ENCODE results near the gene PAXX. TPM values are rescaled to one million over a fixed set of nuclear protein-coding genes. Genes with fewer than 3 reads are reported as not detected.
A peak's percentile ranks its signal among the peaks of the same experiment; 100 is the strongest.

Gene PAXX
- total RNA-seq, 2 donors from 2014 or later = 33.3 to 41.2 TPM

- intact Hi-C loops (cut with DNase I, micrococcal nuclease) = loop anchor here in 1 of 2 donors (5.0 kb wide), 1 partner anchor 248 kb away; no protein-coding TSS in a partner anchor
- peak; percentile 84 for ATAC-seq
Measured at GRCh38 chr9:137034709-137035506, 42.7 kb downstream of the PAXX start.

DNA sequence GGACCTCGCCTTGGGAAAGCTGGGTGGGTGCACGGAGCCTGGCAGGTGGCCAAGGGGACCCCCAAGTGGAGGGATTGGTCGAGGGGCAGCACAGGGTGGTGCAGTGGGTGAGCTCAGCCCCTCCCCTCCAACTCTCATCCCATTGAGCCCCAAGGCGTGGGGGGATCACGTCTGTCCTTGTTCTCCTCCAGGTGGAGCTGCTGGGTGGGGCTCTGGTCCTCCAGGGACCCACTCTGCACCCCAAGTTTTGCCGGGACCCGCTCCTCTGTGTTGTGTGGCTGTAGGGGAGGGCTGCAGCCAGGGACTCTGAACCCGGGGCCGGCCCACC is 43.2 kb downstream of the PAXX start:
- peak; percentile 2 for ATAC-seq
- DNase-seq = no peak
- intact Hi-C loops (cut with DNase I, micrococcal nuclease) = loop anchor here in 1 of 2 donors (5.0 kb wide), 1 partner anchor 248 kb away; no protein-coding TSS in a partner anchor

More at GRCh38 chr9:137034709-137035506, 42.7 kb downstream of the PAXX start:
- peak; percentile 80 to 81 for DNase-seq

DNA sequence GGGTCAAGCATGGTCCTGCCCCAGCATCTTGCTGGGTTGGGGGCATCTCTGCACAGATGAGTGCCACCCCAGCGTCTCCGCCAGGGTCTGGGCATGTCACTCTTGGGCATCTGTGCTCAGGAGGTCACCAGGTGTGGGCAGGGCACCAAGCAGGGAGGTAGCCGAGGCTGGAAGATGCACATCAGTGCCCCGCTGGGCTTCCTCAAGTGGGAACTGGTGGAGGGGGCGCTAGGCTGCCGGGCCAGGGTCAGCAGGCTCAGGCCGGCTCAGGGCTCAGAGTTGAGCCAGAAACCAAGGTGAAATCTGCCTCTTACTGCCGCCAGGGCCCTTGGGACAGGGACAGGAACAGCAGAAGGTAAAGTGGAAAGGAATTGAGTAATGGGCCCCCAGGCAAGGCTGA is 43.7 kb downstream of the PAXX start:
- intact Hi-C loops (cut with DNase I, micrococcal nuclease) = loop anchor here in 1 of 2 donors (5.0 kb wide), 1 partner anchor 249 kb away; no protein-coding TSS in a partner anchor
- DNase-seq = no peak
- ATAC-seq = no peak

- intact Hi-C loops (cut with DNase I, micrococcal nuclease) = loop anchor here in 1 of 2 donors (5.0 kb wide), 1 partner anchor 250 kb away; no protein-coding TSS in a partner anchor
- ATAC-seq (no peak), DNase-seq (no peak)
Measured at GRCh38 chr9:137037035-137037434, 44.8 kb downstream of the PAXX start.

- intact Hi-C loops (cut with DNase I, micrococcal nuclease) = loop anchor here in 1 of 2 donors (5.0 kb wide), 1 partner anchor 250 kb away; no protein-coding TSS in a partner anchor
- no peak for DNase-seq
- no peak for ATAC-seq
Measured at GRCh38 chr9:137037483-137037882, 45.3 kb downstream of the PAXX start.

GRCh38 chr9:137038916-137039315 is 46.7 kb downstream of the PAXX start:
- intact Hi-C loops (cut with DNase I, micrococcal nuclease) = loop anchor here in 1 of 2 donors (5.0 kb wide), 1 partner anchor 252 kb away; no protein-coding TSS in a partner anchor
- no peak for DNase-seq
- no peak for ATAC-seq

DNA sequence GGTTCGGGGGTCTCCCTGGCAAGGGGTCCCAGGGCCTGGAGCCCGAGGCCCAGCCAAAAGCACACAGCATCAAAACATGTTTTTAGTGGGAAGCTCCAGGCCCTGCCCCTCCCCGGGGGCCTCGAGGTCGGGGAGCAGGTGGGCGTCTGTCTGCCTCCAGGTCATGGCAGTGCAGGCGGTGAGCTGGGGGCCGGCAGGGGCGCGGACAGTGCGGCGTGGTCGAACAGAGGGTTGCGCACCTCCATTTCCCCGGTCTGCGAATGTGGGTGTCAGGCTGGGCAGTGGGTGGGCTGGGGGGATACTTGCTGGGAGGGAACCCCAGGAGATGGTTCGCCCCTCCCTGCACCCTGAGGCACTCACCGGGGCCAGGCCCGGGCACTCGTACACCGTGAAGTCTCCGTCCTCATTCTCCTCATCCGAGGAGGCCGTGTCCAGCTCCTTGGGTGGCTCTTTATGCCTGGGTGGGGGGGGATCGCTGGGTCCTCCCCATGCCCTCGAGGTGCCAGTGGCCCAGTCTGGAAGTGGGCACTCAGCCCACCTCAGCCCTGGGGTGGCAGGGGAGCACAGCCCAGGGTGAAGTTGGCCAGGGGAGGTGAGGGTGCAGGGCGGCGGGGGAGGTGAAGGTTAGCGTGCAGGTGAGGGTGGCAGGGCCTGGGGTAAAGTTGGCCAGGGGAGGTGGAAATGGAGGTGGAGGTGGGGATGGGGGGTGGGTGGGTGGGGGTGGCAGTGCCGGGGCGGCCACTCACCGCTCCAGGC is 47.6 kb downstream of the PAXX start:
- ATAC-seq (no peak), DNase-seq (no peak)
- intact Hi-C loops (cut with DNase I, micrococcal nuclease) = loop anchor here in 1 of 2 donors (5.0 kb wide), 1 partner anchor 252 kb away; no protein-coding TSS in a partner anchor

- DNase-seq = no peak
- intact Hi-C loops (cut with DNase I, micrococcal nuclease) = no loop called here
- ATAC-seq = no peak
Measured at GRCh38 chr9:137040568-137040967, 48.3 kb downstream of the PAXX start.

DNA sequence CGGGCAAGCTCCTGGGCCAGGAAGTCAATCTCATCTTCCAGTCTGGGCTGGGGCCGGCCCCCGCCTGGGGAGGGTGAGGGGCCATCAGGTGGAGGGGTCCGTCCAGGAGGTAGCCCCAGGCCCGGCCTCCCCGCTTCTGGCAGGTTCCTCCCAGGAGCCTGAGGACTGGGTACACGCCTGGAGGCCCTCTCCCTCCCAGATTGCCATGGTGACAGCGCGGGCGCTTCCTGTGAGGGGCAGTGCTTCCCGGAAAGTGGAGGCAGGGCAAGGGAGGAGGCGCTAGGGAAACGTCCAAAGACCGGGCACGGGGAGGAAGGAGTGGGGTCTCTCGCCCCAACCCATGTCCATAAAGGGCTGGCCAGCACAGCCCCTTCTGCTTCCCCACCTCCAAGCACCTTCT is 48.9 kb downstream of the PAXX start:
- ATAC-seq (no peak), DNase-seq (no peak)
- intact Hi-C loops (cut with DNase I, micrococcal nuclease) = no loop called here

DNA sequence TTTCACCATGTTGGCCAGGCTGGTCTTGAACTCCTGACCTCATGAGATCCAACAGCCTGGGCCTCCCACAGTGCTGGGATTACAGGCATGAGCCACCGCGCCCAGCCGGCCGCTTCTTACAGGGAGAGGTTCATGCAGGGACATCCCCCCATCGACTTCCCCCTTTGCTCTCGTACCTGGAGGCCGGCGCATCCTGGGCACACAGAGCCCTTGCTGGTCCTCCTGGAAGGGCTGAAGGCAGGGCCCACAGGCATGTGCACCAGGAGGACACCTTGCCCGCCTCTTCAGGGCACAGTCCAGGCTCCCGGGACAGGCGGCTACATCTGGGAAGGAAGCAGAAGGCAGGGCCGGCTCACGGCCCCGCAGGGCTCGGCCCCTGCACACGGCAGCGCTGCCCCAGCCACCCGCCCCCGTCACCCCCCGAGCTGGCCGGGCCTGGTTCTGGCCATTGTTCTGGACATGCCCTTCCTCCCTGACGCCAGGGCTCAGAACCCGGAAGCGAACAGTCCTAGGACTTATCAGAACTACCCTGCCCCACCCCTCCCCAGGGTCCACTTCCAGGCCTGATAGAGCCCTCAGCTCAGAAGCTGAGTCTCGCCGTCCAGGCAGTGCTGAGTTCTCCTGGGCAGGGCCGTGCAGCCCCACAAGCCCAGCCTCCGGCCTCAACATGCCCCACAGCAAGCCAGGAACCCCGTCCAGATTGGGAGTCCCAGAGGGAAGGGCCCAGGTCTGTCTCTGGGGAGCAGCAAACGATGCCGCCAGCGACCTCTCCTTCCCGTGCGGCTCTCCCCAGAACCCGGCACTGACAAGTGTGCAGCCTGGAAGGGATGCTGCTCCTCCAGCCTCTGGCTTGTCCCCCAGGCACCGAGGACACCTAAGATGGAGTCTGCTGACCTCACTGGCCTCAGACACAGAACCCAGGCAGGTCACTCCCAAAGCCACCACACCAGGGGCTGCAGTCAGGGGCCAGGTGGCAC is 50.8 kb downstream of the PAXX start:
- no peak for DNase-seq
- no peak for ATAC-seq
- intact Hi-C loops (cut with DNase I, micrococcal nuclease) = no loop called here

Other genes starting within 250 kb of the PAXX start
- gene LCN10, start 249.5 kb upstream of the PAXX start, total RNA-seq = 1 to 10 TPM; 1.2 to 2.4 TPM
- 1 to 10 TPM; 1.0 to 3.6 TPM for gene LCN6, start 243.9 kb upstream of the PAXX start, total RNA-seq
- under 1 TPM in 1 of 2 donors, not detected in 1; 0.36 TPM for gene LCN8, start 234.2 kb upstream of the PAXX start, total RNA-seq
- 10 to 100 TPM in 1 of 2 donors, 1 to 10 TPM in 1; 8.0 to 15.9 TPM for gene LCN15, start 227.9 kb upstream of the PAXX start, total RNA-seq
- 100 to 1,000 TPM; 239 to 377 TPM for gene TMEM141, start 201.1 kb upstream of the PAXX start, total RNA-seq
- 10 to 100 TPM; 20.6 to 35.1 TPM for gene CCDC183, start 196.1 kb upstream of the PAXX start, total RNA-seq
- 100 to 1,000 TPM; 120 to 132 TPM for gene RABL6, start 184.5 kb upstream of the PAXX start, total RNA-seq
- gene AJM1, start 149.9 kb upstream of the PAXX start, total RNA-seq = 10 to 100 TPM; 10.4 to 11.1 TPM
- 100 to 1,000 TPM; 109 to 154 TPM for gene PHPT1, start 143.0 kb upstream of the PAXX start, total RNA-seq
- gene MAMDC4, start 140.1 kb upstream of the PAXX start, total RNA-seq = 10 to 100 TPM; 19.1 to 20.1 TPM
- 100 to 1,000 TPM; 434 to 466 TPM for gene EDF1, start 126.1 kb upstream of the PAXX start, total RNA-seq
- 10 to 100 TPM; 23.7 to 25.3 TPM for gene TRAF2, start 105.9 kb upstream of the PAXX start, total RNA-seq
- 100 to 1,000 TPM; 167 to 195 TPM for gene FBXW5, start 47.7 kb upstream of the PAXX start, total RNA-seq
- 1 to 10 TPM; 3.9 to 8.3 TPM for gene C8G, start 47.2 kb upstream of the PAXX start, total RNA-seq
- gene LCN12, start 40.1 kb upstream of the PAXX start, total RNA-seq = 10 to 100 TPM in 1 of 2 donors, 1 to 10 TPM in 1; 8.5 to 10.2 TPM
- gene PTGDS, start 14.9 kb upstream of the PAXX start, total RNA-seq = 10 to 100 TPM in 1 of 2 donors, 1 to 10 TPM in 1; 8.7 to 36.9 TPM
- under 1 TPM in 1 of 2 donors, not detected in 1; 0.06 TPM for gene LCNL1, start 9.4 kb upstream of the PAXX start, total RNA-seq
- 1 to 10 TPM; 3.2 to 3.8 TPM for gene CLIC3, start 4.1 kb downstream of the PAXX start, total RNA-seq
- gene ABCA2, start 35.8 kb downstream of the PAXX start, total RNA-seq = 10 to 100 TPM; 55.5 to 56.0 TPM
- not detected for gene FUT7, start 39.7 kb downstream of the PAXX start, total RNA-seq
- 100 to 1,000 TPM; 170 to 204 TPM for gene NPDC1, start 53.8 kb downstream of the PAXX start, total RNA-seq
- 10 to 100 TPM; 25.0 to 26.3 TPM for gene ENTPD2, start 61.6 kb downstream of the PAXX start, total RNA-seq
- gene SAPCD2, start 78.1 kb downstream of the PAXX start, total RNA-seq = 10 to 100 TPM; 10.3 to 16.8 TPM
- gene UAP1L1, start 85.1 kb downstream of the PAXX start, total RNA-seq = 10 to 100 TPM; 13.0 to 18.2 TPM
- 10 to 100 TPM; 50.0 to 53.5 TPM for gene MAN1B1, start 94.6 kb downstream of the PAXX start, total RNA-seq
- 10 to 100 TPM; 53.1 to 66.0 TPM for gene DPP7, start 122.3 kb downstream of the PAXX start, total RNA-seq
- gene GRIN1, start 146.7 kb downstream of the PAXX start, total RNA-seq = under 1 TPM; 0.46 to 0.47 TPM
- 10 to 100 TPM; 70.0 to 95.7 TPM for gene LRRC26, start 177.6 kb downstream of the PAXX start, total RNA-seq
- gene TMEM210, start 179.6 kb downstream of the PAXX start, total RNA-seq = under 1 TPM; 0.67 to 0.70 TPM
- gene ANAPC2, start 196.1 kb downstream of the PAXX start, total RNA-seq = 10 to 100 TPM; 50.6 to 64.1 TPM
- gene SSNA1, start 196.3 kb downstream of the PAXX start, total RNA-seq = 10 to 100 TPM; 56.7 to 68.8 TPM
- 100 to 1,000 TPM; 134 to 154 TPM for gene TPRN, start 208.3 kb downstream of the PAXX start, total RNA-seq
- 10 to 100 TPM; 36.2 to 40.0 TPM for gene TMEM203, start 213.2 kb downstream of the PAXX start, total RNA-seq
- 10 to 100 TPM; 12.1 to 18.8 TPM for gene NDOR1, start 213.3 kb downstream of the PAXX start, total RNA-seq
- gene RNF208, start 229.8 kb downstream of the PAXX start, total RNA-seq = 1 to 10 TPM; 5.1 to 9.7 TPM
- under 1 TPM; 0.43 to 0.47 TPM for gene CYSRT1, start 232.8 kb downstream of the PAXX start, total RNA-seq
- gene RNF224, start 235.1 kb downstream of the PAXX start, total RNA-seq = not detected
- gene SLC34A3, start 238.5 kb downstream of the PAXX start, total RNA-seq = not detected
- gene TUBB4B, start 248.9 kb downstream of the PAXX start, total RNA-seq = 100 to 1,000 TPM; 353 to 486 TPM

All from left colon (tissue), 2 donors.